GM10248 (cell line): ENCODE data around the gene SLC41A3.

Source experiments
- CTCF ChIA-PET: fragments of 300-600 bp; sonication (Branson Sonifier 250); formaldehyde crosslinking; extraction: SDS; loops from one replicate; lab custom pipeline; 2021; ENCODE audit warnings: antibody characterized with exemption; lab: Yijun Ruan, JAX
- POLR2A ChIA-PET: fragments of 350-650 bp; sonication (Branson Sonifier 250); formaldehyde crosslinking; extraction: SDS; loops from one replicate; lab custom pipeline; 2020; ENCODE audit warnings: antibody characterized with exemption; lab: Yijun Ruan, JAX
- DNase-seq: peaks from one replicate; pipeline ENCODE4 v3.0.0; 2012; ENCODE audit errors: extremely low spot score
- CTCF ChIP-seq: IDR thresholded peaks from 2 replicates; pipeline ENCODE4 v1.5.1; 2012; ENCODE audit warnings: mild to moderate bottlenecking, low read depth; ENCODE audit errors: extremely low read depth, missing control alignments, control extremely low read depth

The SLC41A3 gene

GRCh38 chr3:126023390-126023789 lies 60.5 kb downstream of the SLC41A3 start:
- no peak for TF ChIP-seq CTCF
- no peak for DNase-seq
- POLR2A ChIA-PET: no interaction called here
- CTCF ChIA-PET: interaction anchor here (1.5 kb wide), 1 partner anchor 23 kb away, joined by 3 read pairs; no protein-coding TSS in a partner anchor

- ChIA-PET CTCF (interaction anchor here (1.2 to 1.5 kb wide), 2 partner anchors 24 to 50 kb away, joined by 3 read pairs; no protein-coding TSS in a partner anchor), POLR2A (no interaction called here)
- no peak for DNase-seq
- TF ChIP-seq CTCF: no peak
Observed at GRCh38 chr3:126022741-126023359, 61.1 kb downstream of the SLC41A3 start.

- CTCF ChIA-PET: no interaction called here
- POLR2A ChIA-PET: no interaction called here
- TF ChIP-seq CTCF: no peak
- DNase-seq: no peak
Observed at GRCh38 chr3:126021702-126022101, 62.2 kb downstream of the SLC41A3 start.

GRCh38 chr3:126021224-126021623 lies 62.7 kb downstream of the SLC41A3 start:
- no peak for DNase-seq
- CTCF ChIA-PET: no interaction called here

GRCh38 chr3:126019683-126020082 lies 64.2 kb downstream of the SLC41A3 start:
- POLR2A ChIA-PET: no interaction called here
- CTCF ChIA-PET: interaction anchor here (0.7 to 1.6 kb wide), 3 partner anchors 10 to 31 kb away, joined by 3 read pairs; no protein-coding TSS in a partner anchor
- no peak for TF ChIP-seq CTCF

More at GRCh38 chr3:126021224-126021623, 62.7 kb downstream of the SLC41A3 start:
- POLR2A ChIA-PET: no interaction called here
- no peak for TF ChIP-seq CTCF

GRCh38 chr3:126018995-126019394 lies 64.9 kb downstream of the SLC41A3 start:
- no peak for DNase-seq
- no peak for TF ChIP-seq CTCF
- CTCF ChIA-PET: interaction anchor here (0.7 to 1.6 kb wide), 3 partner anchors 11 to 32 kb away, joined by 3 read pairs; no protein-coding TSS in a partner anchor
- POLR2A ChIA-PET: no interaction called here

More at GRCh38 chr3:126019683-126020082, 64.2 kb downstream of the SLC41A3 start:
- no peak for DNase-seq
